ENCODE measurements around the gene ALS2CL.
"Not testable (repeated sequence)": the region's sequence is repeated elsewhere in the genome, so short reads cannot be mapped to it uniquely, and the experiment has no call there.

ALS2CL gene

GRCh38 chr3:46693038-46693891 is at the start of gene ALS2CL:
Gene ALS2CL (minus strand): TSS chr3:46693679. CDS start chr3:46689440, 4,239 bp downstream.
- DNase-seq (ENCODE audit: low read depth): peak; percentile 55

- no peak for DNase-seq (ENCODE audit: low read depth)
Observed at GRCh38 chr3:46742992-46743585, 49.6 kb upstream of the ALS2CL start.

- not testable (repeated sequence) for DNase-seq (ENCODE audit: low read depth)
Observed at GRCh38 chr3:46739565-46739964, 46.1 kb upstream of the ALS2CL start.

- DNase-seq (ENCODE audit: low read depth): no peak
Observed at GRCh38 chr3:46737329-46737731, 43.9 kb upstream of the ALS2CL start.

- no peak for DNase-seq (ENCODE audit: low read depth)
Observed at GRCh38 chr3:46736006-46736872, 42.8 kb upstream of the ALS2CL start.

- no peak for DNase-seq (ENCODE audit: low read depth)
Observed at GRCh38 chr3:46734773-46735172, 41.3 kb upstream of the ALS2CL start.

- DNase-seq (ENCODE audit: low read depth): no peak
Observed at GRCh38 chr3:46733026-46733800, 39.7 kb upstream of the ALS2CL start.

GRCh38 chr3:46731795-46732194 is 38.3 kb upstream of the ALS2CL start:
- no peak for DNase-seq (ENCODE audit: low read depth)

GRCh38 chr3:46730819-46731218 is 37.3 kb upstream of the ALS2CL start:
- no peak for DNase-seq (ENCODE audit: low read depth)

GRCh38 chr3:46729038-46729437 is 35.6 kb upstream of the ALS2CL start:
- no peak for DNase-seq (ENCODE audit: low read depth)

GRCh38 chr3:46725621-46726314 is 32.3 kb upstream of the ALS2CL start:
- DNase-seq (ENCODE audit: low read depth): no peak

- DNase-seq (ENCODE audit: low read depth): no peak
Observed at GRCh38 chr3:46724424-46724823, 30.9 kb upstream of the ALS2CL start.

- no peak for DNase-seq (ENCODE audit: low read depth)
Observed at GRCh38 chr3:46722443-46722842, 29.0 kb upstream of the ALS2CL start.

GRCh38 chr3:46721009-46721408 is 27.5 kb upstream of the ALS2CL start:
- DNase-seq (ENCODE audit: low read depth): no peak

- DNase-seq (ENCODE audit: low read depth): no peak
Observed at GRCh38 chr3:46719735-46720271, 26.3 kb upstream of the ALS2CL start.

- no peak for DNase-seq (ENCODE audit: low read depth)
Observed at GRCh38 chr3:46719044-46719565, 25.6 kb upstream of the ALS2CL start.

GRCh38 chr3:46717447-46718231 is 24.2 kb upstream of the ALS2CL start, which contains the start of gene PRSS50:
Gene PRSS50 (minus strand): TSS chr3:46717869. CDS start chr3:46717824, 45 bp downstream.
- DNase-seq (ENCODE audit: low read depth): peak; percentile 53

GRCh38 chr3:46716461-46717441 is 23.3 kb upstream of the ALS2CL start:
- DNase-seq (ENCODE audit: low read depth): no peak
